ENCODE data around the gene ALG9.
"Not testable (repeated sequence)": the region's sequence is repeated elsewhere in the genome, so short reads cannot be mapped to it uniquely, and the experiment has no call there.

The ALG9 gene

GRCh38 chr11:111870886-111871692 is at the start of gene ALG9:
Gene ALG9 (minus strand): TSS chr11:111871581. CDS start chr11:111871482, 99 bp downstream.
- peak; percentile 55 for DNase-seq (ENCODE audit: low read depth)

GRCh38 chr11:111920908-111921307 is 49.5 kb upstream of the ALG9 start:
- no peak for DNase-seq (ENCODE audit: low read depth)

- no peak for DNase-seq (ENCODE audit: low read depth)
Measured at GRCh38 chr11:111918390-111919256, 47.2 kb upstream of the ALG9 start, which contains the start of gene C11orf52. Gene C11orf52 (plus strand): TSS chr11:111918913. CDS start chr11:111918973, 60 bp downstream.

GRCh38 chr11:111917788-111918187 is 46.4 kb upstream of the ALG9 start:
- DNase-seq (ENCODE audit: low read depth) = no peak

GRCh38 chr11:111917312-111917711 is 45.9 kb upstream of the ALG9 start:
- DNase-seq (ENCODE audit: low read depth) = no peak

- DNase-seq (ENCODE audit: low read depth) = no peak
Measured at GRCh38 chr11:111916768-111917167, 45.4 kb upstream of the ALG9 start.

GRCh38 chr11:111913997-111914396 is 42.6 kb upstream of the ALG9 start:
- no peak for DNase-seq (ENCODE audit: low read depth)

- no peak for DNase-seq (ENCODE audit: low read depth)
Measured at GRCh38 chr11:111913031-111913861, 41.9 kb upstream of the ALG9 start.

- no peak for DNase-seq (ENCODE audit: low read depth)
Measured at GRCh38 chr11:111912535-111912934, 41.2 kb upstream of the ALG9 start, which contains the start of gene HSPB2. Gene HSPB2 (plus strand): TSS chr11:111912734. CDS start chr11:111912830, 96 bp downstream.

GRCh38 chr11:111911563-111912401 is 40.4 kb upstream of the ALG9 start, which contains the start of gene CRYAB:
Gene CRYAB (minus strand): TSS chr11:111911770. CDS start chr11:111911724, 46 bp downstream.
- no peak for DNase-seq (ENCODE audit: low read depth)

GRCh38 chr11:111910676-111911562 is 39.5 kb upstream of the ALG9 start:
- no peak for DNase-seq (ENCODE audit: low read depth)

GRCh38 chr11:111909378-111909777 is 38.0 kb upstream of the ALG9 start:
- no peak for DNase-seq (ENCODE audit: low read depth)

- DNase-seq (ENCODE audit: low read depth) = no peak
Measured at GRCh38 chr11:111908639-111909305, 37.4 kb upstream of the ALG9 start.

- no peak for DNase-seq (ENCODE audit: low read depth)
Measured at GRCh38 chr11:111906680-111907079, 35.3 kb upstream of the ALG9 start.

GRCh38 chr11:111905411-111905810 is 34.0 kb upstream of the ALG9 start:
- DNase-seq (ENCODE audit: low read depth) = no peak

GRCh38 chr11:111886844-111887243 is 15.5 kb upstream of the ALG9 start:
- no peak for DNase-seq (ENCODE audit: low read depth)

- no peak for DNase-seq (ENCODE audit: low read depth)
Measured at GRCh38 chr11:111886032-111886431, 14.7 kb upstream of the ALG9 start.

GRCh38 chr11:111885053-111885452 is 13.7 kb upstream of the ALG9 start:
- DNase-seq (ENCODE audit: low read depth) = not testable (repeated sequence)

GRCh38 chr11:111882202-111882601 is 10.8 kb upstream of the ALG9 start:
- no peak for DNase-seq (ENCODE audit: low read depth)
